Activated gamma-delta T cell treated with anti-CD3 and anti-CD28 coated beads, Interleukin-2, amount 50 U/mL, for 16 hours (primary cell): ENCODE results near the gene WEE1.

Source experiments
- DNase-seq: peaks from one replicate; pipeline ENCODE4 v3.0.0-alpha.2; 2020; ENCODE audit warnings: low read depth

WEE1 gene

GRCh38 chr11:9566561-9567063 is 6.9 kb upstream of the WEE1 start:
- no peak for DNase-seq

- no peak for DNase-seq
Measured at GRCh38 chr11:9567401-9567800, 6.1 kb upstream of the WEE1 start.

GRCh38 chr11:9568161-9568853 is 5.2 kb upstream of the WEE1 start:
- no peak for DNase-seq

GRCh38 chr11:9568854-9569587 is 4.4 kb upstream of the WEE1 start:
- no peak for DNase-seq

- no peak for DNase-seq
Measured at GRCh38 chr11:9569588-9570164, 3.8 kb upstream of the WEE1 start.

GRCh38 chr11:9570313-9571025 is 3.0 kb upstream of the WEE1 start:
- no peak for DNase-seq

- no peak for DNase-seq
Measured at GRCh38 chr11:9571071-9571762, 2.3 kb upstream of the WEE1 start.

- DNase-seq: no peak
Measured at GRCh38 chr11:9571763-9572115, 1.7 kb upstream of the WEE1 start.

GRCh38 chr11:9573775-9574621 is 528 bp downstream of the WEE1 start:
- DNase-seq: peak; percentile 6

- DNase-seq: peak; percentile 4
Measured at GRCh38 chr11:9574622-9575259, 1.3 kb downstream of the WEE1 start.

GRCh38 chr11:9575260-9576240 is 2.1 kb downstream of the WEE1 start:
- DNase-seq: no peak

- DNase-seq: no peak
Measured at GRCh38 chr11:9576701-9577381, 3.4 kb downstream of the WEE1 start.

GRCh38 chr11:9577556-9577955 is 4.1 kb downstream of the WEE1 start:
- no peak for DNase-seq

GRCh38 chr11:9580894-9581293 is 7.4 kb downstream of the WEE1 start:
- DNase-seq: no peak

- DNase-seq: no peak
Measured at GRCh38 chr11:9581556-9582161, 8.2 kb downstream of the WEE1 start.

- DNase-seq: no peak
Measured at GRCh38 chr11:9590717-9591116, 17.2 kb downstream of the WEE1 start.

- DNase-seq: no peak
Measured at GRCh38 chr11:9594267-9595046, 21.0 kb downstream of the WEE1 start.
